Prostate gland (tissue), 2 donors: ENCODE data around the gene AOPEP. TPM values are rescaled to one million over a fixed set of nuclear protein-coding genes. Genes with fewer than 3 reads are reported as not detected.

ENCODE experiments used
- DNase-seq: peaks from one replicate; pipeline ENCODE4 v3.0.0-alpha.2; 2019; ENCODE audit warnings: low spot score
- H3K27ac ChIP-seq, 2 donors: fragments of 200-600 bp; sonication (generic); 2 replicates each; pipeline ENCODE4 v1.5.1; 2017 to 2019
- H3K27me3 ChIP-seq: fragments of 200-600 bp; sonication (generic); replicated peaks from 2 replicates; pipeline ENCODE4 v1.5.1; 2019; ENCODE audit not compliant: insufficient read depth
- H3K36me3 ChIP-seq, 2 donors: fragments of 200-600 bp; sonication (generic); 1 replicate in 1 of 2; 2 replicates in 1 of 2; pipeline versions ENCODE4 v1.5.1 to v1.8.1; 2017 to 2019
- H3K4me1 ChIP-seq: fragments of 200-600 bp; sonication (generic); replicated peaks from 2 replicates; pipeline ENCODE4 v1.5.1; 2019
- H3K4me3 ChIP-seq, 2 donors: fragments of 200-600 bp; sonication (generic); 2 replicates each; pipeline ENCODE4 v1.5.1; 2017 to 2019
- H3K9me3 ChIP-seq: fragments of 200-600 bp; sonication (generic); 2 replicates; pipeline ENCODE4 v1.5.1; 2017
- POLR2A ChIP-seq: fragments of 450-650 bp; IDR thresholded peaks from one replicate; pipeline ENCODE4 v1.6.1; 2016; ENCODE audit warnings: antibody characterized with exemption, mild to moderate bottlenecking
- POLR2AphosphoS5 ChIP-seq: sonication (generic); formaldehyde crosslinking; IDR thresholded peaks from one replicate; pipeline ENCODE4 v1.6.1; 2017; ENCODE audit warnings: antibody characterized with exemption
- WGBS: methylation state at CpG from one replicate; pipeline ENCODE4 v1.1.5; 2018; 5-methylcytosine and 5-hydroxymethylcytosine counted together
- intact Hi-C: fragments of 100-400 bp; cut with DNase I; formaldehyde crosslinking; loops from one replicate; pipeline ENCODE4 v1.14.2; 2022
- total RNA-seq, 2 donors: library from RNA; depleted of rRNA; stranded (reverse); fragments of >200 nt; gene quantifications; one replicate each; pipeline ENCODE4 v1.1.0, GENCODE V29; 2016
- TF ChIP-seq, protein P1 (sequence below), 4 experiments: fragments of 200-600 bp in 2 of 4; fragments of 450-650 bp in 2 of 4; sonication (generic) in 2 of 4; IDR thresholded peaks; 1 replicate in 3 of 4; 2 replicates in 1 of 4; pipeline ENCODE4 v1.5.1; 2016 to 2019; ENCODE audit warnings: antibody characterized with exemption in 4 of 4, mild to moderate bottlenecking in 2 of 4, moderate library complexity in 2 of 4

The AOPEP gene
- total RNA-seq, 2 donors from 2014 or later: 107 to 188 TPM

DNA sequence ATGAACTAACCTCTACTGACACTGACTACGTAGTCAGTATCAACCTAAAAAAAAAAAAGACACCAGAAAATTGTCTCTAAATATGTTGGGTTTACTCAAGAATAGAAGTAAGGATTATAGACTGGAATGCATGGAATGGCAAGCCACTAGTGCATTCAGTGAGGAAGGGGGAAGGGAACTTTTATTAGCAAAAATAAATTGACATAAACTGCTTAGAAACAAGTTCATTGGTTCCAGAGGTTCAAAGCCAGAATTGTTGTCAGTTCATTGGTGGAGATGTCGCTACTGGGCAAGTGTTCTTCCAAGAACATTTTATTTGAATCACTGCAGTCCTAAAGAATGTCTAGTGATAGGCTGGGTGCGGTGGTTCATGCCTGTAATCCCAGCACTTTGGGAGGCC, 26.1 kb upstream of the AOPEP start:
- H3K4me3 ChIP-seq: no peak overlapping the region
- TF ChIP-seq POLR2A (no peak), POLR2AphosphoS5 (no peak)
- TF ChIP-seq, protein P1, sequence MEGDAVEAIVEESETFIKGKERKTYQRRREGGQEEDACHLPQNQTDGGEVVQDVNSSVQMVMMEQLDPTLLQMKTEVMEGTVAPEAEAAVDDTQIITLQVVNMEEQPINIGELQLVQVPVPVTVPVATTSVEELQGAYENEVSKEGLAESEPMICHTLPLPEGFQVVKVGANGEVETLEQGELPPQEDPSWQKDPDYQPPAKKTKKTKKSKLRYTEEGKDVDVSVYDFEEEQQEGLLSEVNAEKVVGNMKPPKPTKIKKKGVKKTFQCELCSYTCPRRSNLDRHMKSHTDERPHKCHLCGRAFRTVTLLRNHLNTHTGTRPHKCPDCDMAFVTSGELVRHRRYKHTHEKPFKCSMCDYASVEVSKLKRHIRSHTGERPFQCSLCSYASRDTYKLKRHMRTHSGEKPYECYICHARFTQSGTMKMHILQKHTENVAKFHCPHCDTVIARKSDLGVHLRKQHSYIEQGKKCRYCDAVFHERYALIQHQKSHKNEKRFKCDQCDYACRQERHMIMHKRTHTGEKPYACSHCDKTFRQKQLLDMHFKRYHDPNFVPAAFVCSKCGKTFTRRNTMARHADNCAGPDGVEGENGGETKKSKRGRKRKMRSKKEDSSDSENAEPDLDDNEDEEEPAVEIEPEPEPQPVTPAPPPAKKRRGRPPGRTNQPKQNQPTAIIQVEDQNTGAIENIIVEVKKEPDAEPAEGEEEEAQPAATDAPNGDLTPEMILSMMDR (IDR thresholded peaks at IDR 0.05): no peak
- WGBS: 91% methylated on average over 3 of the region's 3 CpGs
- no peak for DNase-seq
- intact Hi-C loops: no loop called here
- no peaks in the 10 kb centered on the region for H3K9me3 ChIP-seq
- H3K27ac ChIP-seq: no peak overlapping the region
- no peaks in the 10 kb centered on the region for H3K36me3 ChIP-seq
- no peaks in the 10 kb centered on the region for H3K4me1 ChIP-seq
- H3K27me3 ChIP-seq: no peaks in the 10 kb centered on the region

DNA sequence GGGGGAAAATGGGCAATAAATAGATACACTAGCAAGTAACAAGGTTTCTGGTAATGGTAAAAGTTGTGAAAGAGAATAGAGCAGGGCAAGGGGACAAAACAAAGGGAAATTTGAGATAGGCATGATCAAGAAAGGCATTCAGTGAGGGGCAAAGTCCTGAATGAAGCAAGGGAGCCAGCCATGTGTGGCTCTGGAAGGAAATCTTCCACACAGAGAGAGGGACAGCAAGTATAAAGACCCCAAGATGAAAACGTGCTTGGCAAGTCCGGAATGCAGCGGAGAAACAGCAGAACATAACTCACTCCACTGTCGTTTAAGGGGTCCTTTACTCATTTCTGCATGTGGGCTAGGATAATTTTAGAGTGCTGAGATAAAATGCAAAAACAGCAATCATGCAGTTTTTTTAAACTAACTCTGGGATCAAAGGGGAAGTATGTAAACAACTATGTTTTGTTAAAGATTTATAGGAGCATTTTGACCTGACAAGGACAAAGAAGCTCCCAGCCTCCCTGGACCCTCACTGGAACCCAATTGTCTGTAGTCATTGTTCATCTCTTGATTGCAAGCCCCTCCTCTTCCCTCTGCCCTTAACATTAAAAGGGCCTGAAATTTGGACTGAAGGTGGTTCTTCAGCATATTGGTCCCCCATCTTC, 22.9 kb upstream of the AOPEP start:
- H3K4me3 ChIP-seq: no peak overlapping the region
- WGBS: 43% methylated on average over 4 of the region's 4 CpGs
- TF ChIP-seq POLR2AphosphoS5 (no peak), POLR2A (no peak)
- TF ChIP-seq, protein P1 (IDR thresholded peaks at IDR 0.05): no peak
- H3K27ac ChIP-seq: no peak overlapping the region
- no peaks in the 10 kb centered on the region for H3K27me3 ChIP-seq
- H3K36me3 ChIP-seq: no peaks in the 10 kb centered on the region
- H3K9me3 ChIP-seq: no peaks in the 10 kb centered on the region
- no peak for DNase-seq
- intact Hi-C loops: no loop called here
- no peaks in the 10 kb centered on the region for H3K4me1 ChIP-seq

DNA sequence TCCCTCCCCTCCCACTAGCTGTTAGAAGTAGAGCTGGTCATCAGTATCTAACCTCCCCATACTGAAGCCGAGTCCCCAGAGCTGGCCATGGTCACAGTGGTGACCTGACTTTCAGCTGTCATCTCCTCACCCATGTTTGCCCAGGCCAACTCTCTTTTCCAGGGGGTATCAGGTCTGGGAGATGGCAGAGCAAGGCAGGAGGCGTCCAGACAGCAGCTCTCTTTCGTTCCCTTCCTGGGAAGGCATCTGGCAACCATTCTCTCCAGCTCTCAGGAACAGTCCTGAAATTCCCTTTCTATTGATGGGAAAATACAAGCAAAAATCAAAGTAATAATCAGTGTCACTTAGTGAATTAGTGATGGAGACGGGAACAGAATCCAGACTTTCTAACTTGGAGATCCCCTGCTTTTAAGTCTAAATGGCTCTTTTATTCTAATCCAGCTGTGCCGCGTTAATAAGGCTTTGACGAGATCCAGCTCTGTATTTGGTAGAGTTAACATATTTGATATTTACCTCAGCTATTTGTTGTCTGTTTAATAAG, 21.3 kb upstream of the AOPEP start:
- WGBS: 54% methylated on average over 7 of the region's 7 CpGs
- H3K9me3 ChIP-seq: no peaks in the 10 kb centered on the region
- no peak overlapping the region for H3K4me3 ChIP-seq
- TF ChIP-seq, protein P1 (IDR thresholded peaks at IDR 0.05): no peak
- TF ChIP-seq POLR2AphosphoS5: no peak
- no peak for TF ChIP-seq POLR2A
- H3K27ac ChIP-seq: no peak overlapping the region
- intact Hi-C loops: no loop called here
- no peak for DNase-seq
- no peaks in the 10 kb centered on the region for H3K27me3 ChIP-seq
- no peaks in the 10 kb centered on the region for H3K36me3 ChIP-seq
- no peaks in the 10 kb centered on the region for H3K4me1 ChIP-seq

DNA sequence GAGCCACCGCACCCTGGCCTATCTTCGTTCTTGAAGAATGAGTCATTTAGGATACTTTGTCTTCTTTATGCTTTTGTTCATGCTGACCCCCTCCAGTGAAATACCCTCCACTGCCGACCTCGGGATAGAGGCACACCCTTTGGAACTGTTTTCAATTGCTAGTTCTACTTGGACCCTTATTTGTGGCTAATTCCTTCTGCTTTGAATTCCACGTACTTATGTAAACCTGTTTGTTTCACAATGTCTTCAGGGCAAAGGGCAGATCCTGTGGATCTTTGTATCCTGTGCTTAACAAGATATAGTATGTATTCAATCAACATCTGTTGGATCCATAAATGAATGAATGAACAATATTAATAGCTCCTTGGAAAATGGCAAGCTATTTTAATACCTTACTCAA, 19.6 kb upstream of the AOPEP start:
- H3K4me3 ChIP-seq: no peak overlapping the region
- no peaks in the 10 kb centered on the region for H3K9me3 ChIP-seq
- H3K27ac ChIP-seq: no peak overlapping the region
- TF ChIP-seq POLR2A: no peak
- 91% methylated on average over 5 of the region's 5 CpGs for WGBS
- no peaks in the 10 kb centered on the region for H3K36me3 ChIP-seq
- DNase-seq: no peak
- no peaks in the 10 kb centered on the region for H3K27me3 ChIP-seq
- no peaks in the 10 kb centered on the region for H3K4me1 ChIP-seq
- intact Hi-C loops: no loop called here

DNA sequence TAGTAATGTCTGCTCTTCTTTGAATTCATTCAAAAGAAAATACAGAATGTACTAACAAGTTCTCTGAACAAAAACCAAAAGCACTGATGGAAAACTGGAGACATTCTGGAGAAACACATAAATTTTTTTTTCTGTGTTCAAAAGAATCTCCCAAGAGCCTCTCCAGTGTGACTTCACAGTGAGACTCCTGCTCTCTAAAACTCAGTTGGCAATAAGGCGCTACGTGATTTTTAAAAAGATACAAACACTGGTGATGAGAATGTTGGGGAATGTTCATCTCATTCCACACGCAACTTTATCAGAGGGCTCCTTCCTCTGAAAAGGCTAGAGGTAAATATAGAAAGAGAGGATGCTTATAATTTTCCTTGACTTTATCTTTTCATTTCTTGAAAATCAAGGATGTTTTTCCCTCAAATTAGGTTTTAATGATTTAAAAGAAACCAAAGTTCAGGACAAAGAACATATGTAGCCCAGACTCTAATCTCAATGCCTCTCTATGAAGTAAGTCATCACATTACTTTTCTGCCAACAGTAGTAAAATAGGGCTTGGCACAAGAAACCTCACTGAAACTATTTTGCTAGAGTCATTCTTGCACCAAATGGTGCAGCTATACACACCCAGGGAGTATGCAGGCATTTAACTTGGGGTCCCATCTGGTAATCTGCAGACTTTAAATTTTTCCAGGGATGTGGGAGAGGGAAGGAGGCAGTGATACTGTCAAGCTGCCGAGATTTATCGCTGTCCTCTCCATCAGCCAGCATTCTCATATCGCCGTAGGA, 12.9 kb upstream of the AOPEP start:
- no peak overlapping the region for H3K4me3 ChIP-seq
- intact Hi-C loops: no loop called here
- H3K9me3 ChIP-seq: no peaks in the 10 kb centered on the region
- H3K27ac ChIP-seq: no peak overlapping the region
- 80% methylated on average over 7 of the region's 7 CpGs for WGBS
- no peak for DNase-seq
- H3K4me1 ChIP-seq: no peaks in the 10 kb centered on the region
- TF ChIP-seq POLR2A (no peak), POLR2AphosphoS5 (no peak)
- TF ChIP-seq, protein P1 (IDR thresholded peaks at IDR 0.05): no peak
- no peaks in the 10 kb centered on the region for H3K27me3 ChIP-seq
- no peaks in the 10 kb centered on the region for H3K36me3 ChIP-seq
